NCI-H226 (cell line): ENCODE data around the gene ATP9B.

Experiments
- DNase-seq: peaks from one replicate; pipeline ENCODE4 v3.0.0-alpha.2; 2015

The ATP9B gene

DNA sequence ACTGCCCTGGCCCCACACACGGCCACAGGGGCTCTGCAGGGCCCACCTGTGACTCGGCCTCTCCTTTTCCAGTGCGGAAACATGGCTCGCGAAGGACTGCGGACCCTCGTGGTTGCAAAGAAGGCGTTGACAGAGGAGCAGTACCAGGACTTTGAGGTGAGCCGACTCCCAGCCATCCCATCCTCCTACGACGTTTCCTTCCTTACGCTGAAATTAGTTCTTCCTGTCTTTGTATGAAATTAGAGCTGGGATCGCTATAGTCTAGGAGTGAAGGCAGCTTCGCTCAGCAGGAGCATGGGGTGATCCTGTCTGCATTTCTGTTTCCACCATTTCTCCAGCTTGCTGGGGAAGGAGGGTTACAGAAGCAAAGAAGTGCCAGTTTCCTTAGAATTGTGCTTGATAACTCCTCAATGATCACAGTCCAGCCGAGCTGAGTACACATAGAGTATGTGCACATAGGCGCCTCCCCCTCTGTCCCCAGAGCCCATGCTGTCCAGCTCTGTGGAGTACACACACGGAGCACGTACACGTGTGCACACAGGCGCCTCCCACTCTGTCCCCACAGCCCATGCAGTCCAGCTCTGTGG is 267.5 kb downstream of the ATP9B start:
- DNase-seq, result no peak

DNA sequence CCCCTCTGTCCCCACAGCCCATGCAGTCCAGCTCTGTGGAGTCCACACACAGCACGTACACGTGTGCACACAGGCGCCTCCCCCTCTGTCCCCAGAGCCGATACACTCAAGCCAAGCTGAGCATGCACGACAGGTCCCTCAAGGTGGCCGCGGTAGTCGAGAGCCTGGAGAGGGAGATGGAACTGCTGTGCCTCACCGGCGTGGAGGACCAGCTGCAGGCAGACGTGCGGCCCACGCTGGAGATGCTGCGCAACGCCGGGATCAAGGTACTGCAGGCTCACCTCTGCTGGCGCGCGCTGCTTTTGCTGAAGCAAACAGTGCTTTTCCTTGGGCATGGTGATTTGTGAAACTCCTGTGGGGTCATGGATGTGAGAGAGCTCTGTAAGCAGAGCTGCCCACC is 268.0 kb downstream of the ATP9B start:
- no peak for DNase-seq

DNA sequence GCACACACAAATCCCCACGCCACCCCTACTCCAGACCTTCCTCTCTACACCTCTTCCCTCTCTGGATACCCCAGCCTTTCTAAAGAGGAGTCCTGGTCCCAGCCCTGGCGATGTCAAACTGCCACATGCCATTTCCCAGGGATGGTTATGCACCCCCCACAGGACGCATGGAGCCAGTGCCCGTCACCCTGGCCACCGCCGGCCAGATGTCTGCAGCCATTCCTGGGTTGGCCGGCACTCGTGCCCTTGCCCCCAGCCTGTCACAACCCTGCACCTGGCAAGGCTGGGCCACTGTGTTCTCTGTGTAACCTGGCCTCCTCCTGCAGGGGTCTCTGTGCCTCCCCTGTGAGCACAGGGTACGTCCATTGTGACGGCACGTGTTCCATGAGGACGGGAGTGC is 268.4 kb downstream of the ATP9B start:
- DNase-seq, result no peak

DNA sequence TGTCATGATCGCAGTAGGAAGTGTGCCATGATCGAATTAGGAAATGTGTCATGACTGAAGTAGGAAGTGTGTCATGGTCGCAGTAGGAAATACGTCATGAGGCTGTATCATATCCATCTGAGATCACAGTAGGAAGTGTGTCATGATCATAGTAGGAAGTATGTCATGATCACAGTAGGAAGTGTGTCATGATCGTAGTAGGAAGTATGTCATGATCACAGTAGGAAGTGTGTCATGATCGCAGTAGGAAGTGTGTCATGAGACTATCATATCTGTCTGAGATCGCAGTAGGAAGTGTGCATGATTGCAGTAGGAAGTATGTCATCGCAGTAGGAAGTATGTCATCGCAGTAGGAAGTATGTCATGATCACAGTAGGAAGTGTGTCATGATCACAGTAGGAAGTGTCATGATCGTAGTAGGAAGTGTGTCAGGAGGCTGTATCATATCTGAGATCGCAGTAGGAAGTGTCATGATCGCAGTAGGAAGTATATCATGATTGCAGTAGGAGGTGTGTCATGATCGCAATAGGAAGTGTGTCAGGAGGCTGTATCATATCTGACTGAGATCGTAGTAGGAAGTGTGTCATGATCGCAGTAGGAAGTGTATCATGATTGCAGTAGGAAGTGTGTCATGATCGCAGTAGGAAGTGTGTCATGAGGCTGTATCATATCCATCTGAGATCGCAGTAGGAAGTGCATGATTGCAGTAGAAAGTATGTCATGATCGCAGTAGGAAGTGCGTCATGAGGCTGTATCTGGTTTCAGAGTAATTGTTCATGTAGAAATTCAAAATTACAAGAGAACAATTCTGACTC is 270.1 kb downstream of the ATP9B start:
- DNase-seq, result no peak

DNA sequence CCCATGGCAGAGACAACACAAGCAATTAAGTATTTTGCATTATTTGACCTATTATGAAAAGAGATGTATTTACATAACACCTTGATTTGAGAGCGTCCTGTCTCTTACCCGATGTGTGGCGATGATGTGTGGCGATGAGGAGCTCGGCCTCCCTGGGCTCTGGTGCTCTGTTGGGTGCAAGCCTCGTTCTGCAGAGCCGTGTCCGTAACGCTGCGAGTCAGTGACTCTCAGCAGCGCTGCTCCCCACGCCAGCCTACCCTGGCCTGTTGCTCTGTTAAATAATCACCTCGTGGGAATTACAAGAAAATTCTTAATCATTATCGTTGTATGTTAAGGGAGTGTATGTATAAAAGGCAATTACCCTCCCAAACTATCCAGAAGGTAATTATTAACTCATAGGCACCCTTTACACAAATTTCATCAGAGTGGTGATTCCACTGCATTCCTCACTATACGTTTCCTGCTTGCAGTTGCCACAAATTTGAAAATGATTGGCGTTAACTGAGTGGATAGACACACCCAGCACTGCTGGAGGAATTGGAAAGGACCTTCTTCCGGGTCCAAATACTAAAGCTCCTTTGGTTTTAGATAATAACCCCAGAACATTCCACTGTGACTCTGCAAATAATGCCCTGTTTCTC is 274.5 kb downstream of the ATP9B start:
- no peak for DNase-seq

DNA sequence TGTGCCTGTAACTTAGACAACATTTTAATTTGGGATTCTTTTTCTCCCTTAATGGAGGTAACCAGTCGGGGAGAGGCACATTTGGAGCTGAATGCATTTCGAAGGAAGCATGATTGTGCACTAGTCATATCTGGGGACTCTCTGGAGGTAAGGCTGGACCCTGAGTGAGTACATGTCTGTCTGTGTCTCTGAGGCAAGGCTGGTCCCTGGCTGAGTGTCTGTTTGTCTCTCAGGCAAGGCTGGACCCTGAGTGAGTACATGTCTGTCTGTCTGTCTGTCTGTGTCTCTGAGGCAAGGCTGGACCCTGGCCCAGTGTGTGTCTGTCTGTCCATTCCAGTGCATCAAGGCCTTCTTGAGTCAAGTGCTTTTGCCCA is 275.0 kb downstream of the ATP9B start:
- no peak for DNase-seq

DNA sequence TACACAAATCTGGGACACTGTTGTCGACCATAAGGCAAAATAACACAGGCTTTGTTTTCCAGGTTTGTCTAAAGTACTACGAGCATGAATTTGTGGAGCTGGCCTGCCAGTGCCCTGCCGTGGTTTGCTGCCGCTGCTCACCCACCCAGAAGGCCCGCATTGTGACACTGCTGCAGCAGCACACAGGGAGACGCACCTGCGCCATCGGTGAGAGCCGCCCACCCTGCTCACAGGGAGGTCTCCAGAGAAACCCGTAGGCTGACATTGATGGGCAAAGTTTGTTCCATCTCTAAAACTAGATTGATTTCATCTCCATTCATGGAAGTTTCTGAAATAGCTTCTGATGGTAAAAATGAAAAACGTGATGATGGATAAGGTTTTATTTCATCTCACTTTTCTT is 276.2 kb downstream of the ATP9B start:
- DNase-seq, result no peak

DNA sequence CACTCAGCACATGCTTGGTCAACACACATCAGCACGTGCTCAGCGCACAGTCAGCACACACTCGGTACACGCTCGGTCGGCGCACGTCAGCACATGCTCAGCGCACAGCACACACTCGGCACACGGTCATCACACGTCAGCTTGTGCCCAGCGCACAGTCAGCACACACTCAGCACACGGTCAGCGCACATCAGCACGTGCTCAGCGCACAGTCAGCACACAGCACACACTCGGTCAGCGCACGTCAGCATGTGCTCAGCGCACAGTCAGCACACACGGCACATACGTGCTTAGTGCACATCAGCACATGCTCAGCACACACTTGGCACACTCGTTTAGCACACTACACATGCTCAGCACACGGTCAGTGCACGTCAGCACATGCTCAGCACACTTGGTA is 276.8 kb downstream of the ATP9B start:
- no peak for DNase-seq

DNA sequence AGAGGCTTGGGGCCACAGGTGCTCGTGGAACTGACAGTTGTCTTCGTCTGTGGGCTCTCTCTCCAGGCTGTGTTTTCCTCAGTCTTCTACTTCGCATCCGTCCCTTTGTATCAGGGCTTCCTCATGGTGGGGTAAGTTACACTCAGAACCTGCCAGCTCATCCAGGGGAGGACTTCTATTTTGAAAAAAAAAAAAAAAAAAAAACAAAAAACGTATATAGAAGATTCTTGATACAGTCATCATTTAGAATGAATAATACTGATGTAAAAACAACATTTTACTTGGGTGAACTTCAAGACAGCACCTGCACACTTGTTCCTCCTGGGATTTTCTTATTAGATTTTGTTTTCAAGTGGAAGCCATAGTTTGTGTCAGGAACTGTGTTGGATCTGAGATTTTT is 278.9 kb downstream of the ATP9B start:
- no peak for DNase-seq

DNA sequence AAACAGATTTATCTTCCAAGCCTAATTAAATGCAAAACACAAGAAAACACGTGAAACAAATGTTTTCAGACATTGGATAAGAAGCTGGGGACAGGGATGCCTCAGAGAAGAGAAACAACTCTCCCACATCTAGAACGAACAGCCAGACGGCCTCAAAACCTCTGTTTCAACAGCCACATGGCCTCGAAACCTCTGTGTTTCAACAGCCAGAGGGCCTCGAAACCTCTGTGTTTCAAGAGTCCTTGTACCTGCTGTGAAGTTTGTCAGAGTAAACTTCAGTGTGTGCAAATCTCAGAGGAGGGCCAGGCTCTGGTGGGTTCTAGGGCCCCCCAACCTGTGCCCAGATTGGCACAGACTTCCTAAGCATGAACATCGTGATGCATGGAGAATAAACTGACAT is 283.2 kb downstream of the ATP9B start:
- no peak for DNase-seq

DNA sequence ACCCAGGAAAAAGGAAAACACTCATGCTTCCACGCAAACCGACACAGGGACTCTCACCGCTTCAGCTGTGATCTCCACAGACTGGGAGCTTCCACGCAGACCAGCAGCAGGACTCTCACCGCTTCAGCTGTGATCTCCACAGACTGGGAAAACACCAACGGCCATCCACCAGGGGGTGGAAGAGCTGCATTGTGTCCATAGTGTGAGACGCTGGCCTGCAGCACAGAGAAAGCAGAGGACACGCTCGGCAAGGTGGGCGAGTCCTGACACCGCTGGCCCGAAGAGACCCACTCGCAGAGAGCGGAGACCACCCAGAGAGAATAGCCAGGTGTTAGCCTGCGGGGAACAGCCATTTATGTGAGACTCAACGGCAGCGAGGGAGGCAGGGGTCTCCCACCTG is 284.1 kb downstream of the ATP9B start:
- DNase-seq, result no peak

DNA sequence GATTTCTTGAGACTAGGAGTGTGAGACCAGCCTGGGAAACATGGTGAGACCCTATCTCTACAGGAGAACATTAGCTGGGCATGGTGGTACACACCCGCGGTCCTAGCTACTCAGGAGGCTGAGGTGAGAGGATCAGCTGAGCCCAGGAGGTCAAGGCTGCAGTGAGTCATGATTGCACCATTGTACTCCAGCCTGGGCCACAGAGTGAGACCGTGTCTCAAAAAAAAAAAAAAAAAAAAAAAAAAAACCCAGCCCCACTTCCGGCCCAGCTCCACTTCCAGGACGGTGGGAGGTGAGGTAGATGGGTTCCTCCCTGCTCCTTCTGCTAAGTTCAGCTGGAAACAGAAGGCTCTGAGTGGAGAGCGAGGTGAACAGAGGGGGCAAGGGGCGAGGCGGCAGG is 285.2 kb downstream of the ATP9B start:
- DNase-seq, result no peak

DNA sequence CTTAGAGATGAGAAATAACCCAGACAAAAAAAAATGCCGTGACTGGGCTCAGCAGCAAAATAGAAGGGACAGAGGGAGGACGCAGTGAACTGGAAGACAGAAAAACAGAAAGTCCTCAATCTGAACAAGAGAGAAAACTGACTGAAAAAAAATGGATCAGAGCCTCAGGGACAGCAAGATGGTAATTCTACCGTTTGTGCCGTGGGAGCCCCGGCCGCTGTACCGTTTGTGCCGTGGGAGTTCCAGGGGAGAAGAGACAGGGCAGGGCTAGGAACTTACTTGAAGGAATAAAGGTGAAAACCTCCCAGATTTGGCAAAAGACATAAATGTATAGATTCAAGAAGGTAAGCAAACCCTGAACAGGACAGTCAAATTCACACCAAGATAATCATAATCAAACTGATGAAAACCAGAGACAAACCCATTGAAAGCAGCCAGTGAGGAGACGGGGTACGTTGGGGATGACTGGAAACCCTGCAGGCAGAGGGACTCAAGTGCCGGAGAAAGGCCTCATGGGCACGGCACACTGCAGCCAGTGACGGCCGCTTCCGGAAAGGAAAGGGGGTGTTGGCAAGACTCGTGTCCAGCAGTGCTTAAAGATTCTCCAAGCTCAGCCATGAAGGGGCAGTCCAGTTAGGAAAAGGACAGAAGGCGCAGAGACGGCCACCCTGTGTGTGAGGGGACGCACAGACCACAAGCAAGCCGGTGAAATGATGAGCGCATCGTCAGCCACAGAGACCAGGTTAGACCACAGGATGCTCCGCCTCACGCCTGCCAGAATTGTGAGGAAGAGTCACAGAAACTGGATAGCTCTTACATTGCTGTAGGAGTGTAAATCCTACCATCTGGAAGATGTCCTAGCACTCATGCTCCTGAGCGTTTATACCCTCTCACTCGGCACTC is 286.5 kb downstream of the ATP9B start:
- DNase-seq, result no peak

DNA sequence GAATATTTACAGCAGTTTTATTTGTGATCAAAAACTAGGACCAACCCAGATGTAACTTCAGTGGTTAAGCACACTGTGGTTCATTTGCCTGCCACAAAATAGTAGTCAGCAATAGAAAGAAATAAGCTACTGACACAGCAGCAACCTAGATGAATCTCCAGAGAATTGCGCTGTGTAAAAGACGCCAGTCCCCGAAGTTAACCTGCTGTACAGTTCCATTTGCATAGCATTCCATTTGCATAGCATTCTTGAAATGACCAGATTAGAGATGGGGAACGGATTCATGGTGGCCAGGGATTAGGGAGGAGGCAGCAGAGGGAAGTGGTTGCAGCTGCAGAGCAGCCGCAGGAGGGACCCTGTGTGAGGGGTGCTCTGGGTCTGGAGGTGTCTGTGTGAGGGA is 287.2 kb downstream of the ATP9B start:
- no peak for DNase-seq

DNA sequence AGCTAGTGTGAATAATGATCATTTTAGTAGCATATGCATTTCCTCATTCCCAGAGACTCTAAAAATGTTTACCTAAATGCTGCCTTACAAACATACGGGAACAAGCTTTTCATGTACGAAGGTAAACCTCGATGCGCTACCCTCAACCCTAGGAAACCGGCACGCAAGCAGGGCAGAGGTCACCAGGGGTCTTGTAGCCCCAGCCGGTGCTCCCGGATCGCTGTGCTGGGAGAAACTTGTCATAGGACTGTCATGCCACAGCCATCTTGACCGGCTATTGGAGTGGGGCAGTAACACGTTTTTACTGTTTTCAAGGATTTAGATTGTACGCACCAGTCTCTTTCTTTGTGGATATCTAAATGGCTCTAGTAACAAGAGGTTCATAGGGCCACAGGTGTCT is 291.7 kb downstream of the ATP9B start:
- no peak for DNase-seq

DNA sequence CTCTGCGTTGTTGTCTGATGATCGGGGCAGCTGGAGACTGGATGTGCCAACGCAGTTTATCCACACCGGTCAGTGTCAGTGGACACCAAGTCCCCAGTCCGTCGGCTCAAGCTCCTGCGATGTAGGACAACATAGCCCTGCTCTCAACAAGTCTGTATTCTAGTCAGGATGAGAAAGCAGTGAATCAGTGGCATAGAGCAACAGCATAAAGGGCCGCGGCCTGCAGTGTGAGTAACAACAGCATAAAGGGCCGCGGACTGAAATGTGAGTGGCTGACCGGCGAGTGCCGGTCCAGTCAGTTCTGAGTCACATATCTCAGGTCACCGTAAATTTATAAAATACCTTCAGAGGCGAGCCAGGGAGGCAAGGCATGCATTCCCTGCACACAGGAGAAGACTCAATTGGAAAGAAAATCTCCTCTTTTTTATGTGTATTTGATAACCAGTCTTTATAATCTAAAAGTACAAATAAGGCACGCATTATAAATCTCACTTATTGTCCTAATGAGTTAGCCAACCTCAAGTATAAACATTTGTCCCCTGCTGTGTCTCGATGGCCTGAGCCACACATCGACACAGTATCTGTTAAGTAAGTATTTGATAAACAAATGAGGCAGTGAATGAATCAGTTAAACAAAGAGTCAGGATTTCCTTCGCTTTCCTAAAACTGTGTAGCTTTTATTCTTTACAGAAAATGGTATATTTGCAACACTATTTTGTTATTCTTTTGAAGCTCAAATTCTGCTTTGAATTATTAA is 292.8 kb downstream of the ATP9B start:
- no peak for DNase-seq

DNA sequence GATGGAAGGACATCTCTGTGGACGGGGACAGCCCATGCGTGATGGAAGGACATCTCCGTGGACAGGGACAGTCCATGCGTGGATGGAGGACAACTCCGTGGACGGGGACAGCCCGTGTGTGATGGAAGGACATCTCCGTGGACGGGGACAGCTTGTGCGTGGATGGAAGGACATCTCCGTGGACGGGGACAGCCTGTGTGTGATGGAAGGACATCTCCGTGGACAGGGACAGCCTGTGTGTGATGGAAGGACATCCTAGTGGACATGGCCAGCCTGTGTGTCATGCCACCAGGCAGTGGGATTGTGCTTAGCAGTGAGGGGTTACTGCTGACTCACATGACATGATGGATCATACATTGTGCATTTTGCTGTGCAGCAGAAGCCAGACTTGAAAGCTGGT is 296.5 kb downstream of the ATP9B start:
- no peak for DNase-seq

DNA sequence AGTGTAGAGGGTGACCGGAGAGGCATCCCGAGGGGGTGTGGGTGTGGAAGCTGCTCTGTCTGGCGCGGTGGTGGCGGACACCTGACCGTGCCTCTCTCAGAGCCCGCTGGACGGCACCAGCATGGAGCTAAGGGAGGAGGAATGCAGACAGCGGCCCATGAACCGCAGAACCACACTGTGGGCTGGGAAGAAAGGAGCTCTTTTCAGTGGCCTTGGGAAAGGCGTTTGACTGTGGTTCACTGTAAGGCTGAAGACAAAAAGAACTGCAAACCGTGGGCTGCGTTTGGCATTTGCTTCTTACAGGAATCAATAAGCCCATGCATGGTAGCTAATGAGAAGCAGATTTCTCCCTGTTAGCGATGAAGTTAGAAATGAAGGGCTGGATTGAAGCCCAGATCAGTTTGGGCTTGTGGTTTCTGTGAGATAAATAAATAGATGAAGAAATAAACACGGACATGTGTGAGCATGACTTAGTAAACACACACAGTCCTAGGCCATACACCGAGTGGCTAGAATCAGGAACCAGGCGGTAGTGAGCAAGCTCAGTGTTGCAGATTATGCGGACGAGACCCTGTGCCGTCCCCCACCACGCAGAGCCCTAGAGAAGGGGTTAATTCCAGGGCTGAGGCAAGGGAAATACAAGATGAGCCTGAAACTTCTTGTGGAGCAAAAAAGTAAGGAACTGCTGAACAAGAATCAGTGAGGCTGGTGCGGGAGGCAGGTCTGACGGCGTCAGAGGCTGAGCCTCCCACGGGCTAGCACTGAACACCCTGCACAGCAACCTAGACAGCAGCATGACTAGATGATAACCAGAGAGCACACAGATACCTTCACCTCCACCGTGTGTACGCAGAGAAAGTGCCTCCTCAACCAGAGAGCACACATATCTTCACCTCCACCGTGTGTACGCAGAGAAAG is 297.2 kb downstream of the ATP9B start:
- no peak for DNase-seq

DNA sequence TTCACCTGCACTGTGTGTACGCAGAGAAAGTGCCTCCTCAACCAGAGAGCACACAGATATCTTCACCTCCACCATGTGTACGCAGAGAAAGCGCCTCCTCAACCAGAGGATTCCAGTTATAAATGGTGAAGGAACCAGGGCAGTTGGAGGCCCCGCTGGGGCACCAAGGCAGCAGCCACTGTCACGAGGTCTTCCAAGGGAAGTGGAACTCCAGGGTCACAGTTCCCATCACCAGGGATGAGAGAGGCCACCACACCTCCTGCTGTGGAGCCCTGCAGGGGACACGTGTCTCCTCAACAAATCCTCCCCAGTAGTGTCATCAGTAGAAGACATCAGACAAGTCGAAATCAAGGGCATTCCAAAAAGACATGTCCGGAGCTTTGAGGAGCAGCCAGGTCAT is 298.3 kb downstream of the ATP9B start:
- DNase-seq, result no peak

DNA sequence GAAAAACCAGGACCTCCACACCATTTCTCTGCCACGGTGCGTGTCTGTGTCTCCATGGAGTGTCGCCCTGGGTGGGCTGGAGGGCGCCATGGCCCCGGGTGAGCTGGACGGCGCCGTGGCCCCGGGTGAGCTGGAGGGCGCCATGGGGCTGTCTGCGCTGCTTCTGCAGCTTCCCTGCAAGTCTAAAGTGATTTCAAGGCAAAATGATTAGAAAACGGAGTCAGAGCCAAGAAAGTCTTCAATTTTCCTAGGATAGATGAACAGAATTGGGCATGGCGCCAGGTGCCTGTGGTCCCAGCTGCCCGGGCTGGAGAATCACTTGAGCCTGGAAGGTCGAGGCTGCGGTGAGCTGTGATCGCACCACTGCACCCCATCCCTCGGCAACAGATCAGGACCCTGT is 298.8 kb downstream of the ATP9B start:
- DNase-seq, result no peak

DNA sequence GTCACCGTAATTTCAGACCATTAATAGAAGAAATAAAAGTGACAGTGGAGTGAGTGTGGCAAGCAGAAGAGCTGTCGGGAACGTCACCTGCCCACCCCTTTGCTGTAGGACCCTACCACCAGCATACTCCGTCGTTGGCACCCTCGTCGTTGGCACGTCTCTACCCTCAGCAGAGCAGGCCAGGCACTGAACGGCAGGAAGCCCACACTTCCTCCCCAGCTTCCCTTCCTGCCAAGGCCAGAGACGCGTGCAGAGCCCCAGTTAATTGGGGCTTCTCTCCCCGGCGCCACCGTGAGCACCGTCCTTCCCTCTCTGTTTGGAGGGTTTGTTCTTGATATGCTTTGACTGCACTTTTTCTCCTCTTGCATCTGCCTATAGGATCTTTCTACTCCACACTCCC is 299.5 kb downstream of the ATP9B start:
- no peak for DNase-seq
